Bronchial epithelial cell (primary cell): ENCODE measurements around the gene PLA2G2D. TPM values are rescaled to one million over a fixed set of nuclear protein-coding genes. Genes with fewer than 3 reads are reported as not detected.
A peak's percentile ranks its signal among the peaks of the same experiment; 100 is the strongest.

Source experiments
- DNase-seq: peaks from one replicate; pipeline ENCODE4 v3.0.0-alpha.2; 2010; ENCODE audit warnings: low read depth
- FAIRE-seq: peaks from 2 replicates; lab custom pipeline; 2011; peaks lifted over from hg19 to GRCh38; lab: Jason Lieb, UNC
- H3K27me3 ChIP-seq: 2 replicates; pipeline ENCODE4 v1.5.1; 2011; ENCODE audit warnings: low read length; ENCODE audit not compliant: control insufficient read depth, insufficient read depth
- H3K36me3 ChIP-seq: 2 replicates; pipeline ENCODE4 v1.5.1; 2011; ENCODE audit warnings: low read length; ENCODE audit not compliant: control insufficient read depth, insufficient read depth
- H3K4me3 ChIP-seq: 2 replicates; pipeline ENCODE4 v1.5.1; 2011; ENCODE audit warnings: mild to moderate bottlenecking, low read depth, low read length, control low read depth
- total RNA-seq: library from RNA; depleted of rRNA; stranded (reverse); fragments of >200 nt; gene quantifications from 2 replicates; pipeline ENCODE4 v1.2.1, GENCODE V29; 2014
- TF ChIP-seq, protein P1 (sequence below): IDR thresholded peaks from 2 replicates; pipeline ENCODE4 v1.5.1; 2011; ENCODE audit warnings: mild to moderate bottlenecking, moderate library complexity, low read length, control low read depth, inconsistent platforms; ENCODE audit not compliant: insufficient read depth, severe bottlenecking

Gene PLA2G2D
- total RNA-seq, 1 donor from 2014 or later = not detected

DNA sequence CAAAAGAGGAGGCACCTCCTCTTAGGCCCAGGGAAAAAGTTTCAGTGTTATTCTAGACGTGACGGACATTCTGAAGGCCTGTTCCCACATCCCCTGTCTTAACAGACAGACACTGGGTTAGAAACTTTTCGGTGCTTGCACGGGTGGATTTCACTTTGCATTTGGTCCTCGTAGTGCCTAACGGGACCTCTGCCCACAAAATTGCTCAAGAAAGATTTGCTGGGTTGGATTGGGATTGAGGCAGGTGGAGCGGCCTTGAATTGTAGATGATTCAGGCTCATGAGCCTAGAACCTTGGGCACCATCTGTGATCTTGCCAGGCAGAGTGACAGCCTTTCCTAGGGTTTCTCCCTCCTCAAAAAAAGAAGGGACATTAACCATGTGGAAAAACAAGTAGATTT, 46.6 kb downstream of the PLA2G2D start:
- TF ChIP-seq, protein P1, sequence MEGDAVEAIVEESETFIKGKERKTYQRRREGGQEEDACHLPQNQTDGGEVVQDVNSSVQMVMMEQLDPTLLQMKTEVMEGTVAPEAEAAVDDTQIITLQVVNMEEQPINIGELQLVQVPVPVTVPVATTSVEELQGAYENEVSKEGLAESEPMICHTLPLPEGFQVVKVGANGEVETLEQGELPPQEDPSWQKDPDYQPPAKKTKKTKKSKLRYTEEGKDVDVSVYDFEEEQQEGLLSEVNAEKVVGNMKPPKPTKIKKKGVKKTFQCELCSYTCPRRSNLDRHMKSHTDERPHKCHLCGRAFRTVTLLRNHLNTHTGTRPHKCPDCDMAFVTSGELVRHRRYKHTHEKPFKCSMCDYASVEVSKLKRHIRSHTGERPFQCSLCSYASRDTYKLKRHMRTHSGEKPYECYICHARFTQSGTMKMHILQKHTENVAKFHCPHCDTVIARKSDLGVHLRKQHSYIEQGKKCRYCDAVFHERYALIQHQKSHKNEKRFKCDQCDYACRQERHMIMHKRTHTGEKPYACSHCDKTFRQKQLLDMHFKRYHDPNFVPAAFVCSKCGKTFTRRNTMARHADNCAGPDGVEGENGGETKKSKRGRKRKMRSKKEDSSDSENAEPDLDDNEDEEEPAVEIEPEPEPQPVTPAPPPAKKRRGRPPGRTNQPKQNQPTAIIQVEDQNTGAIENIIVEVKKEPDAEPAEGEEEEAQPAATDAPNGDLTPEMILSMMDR = no peak
- no peaks in the 10 kb centered on the region for H3K36me3 ChIP-seq
- DNase-seq (no peak), FAIRE-seq (no peak)
- no peaks in the 10 kb centered on the region for H3K27me3 ChIP-seq
- no peak overlapping the region for H3K4me3 ChIP-seq

DNA sequence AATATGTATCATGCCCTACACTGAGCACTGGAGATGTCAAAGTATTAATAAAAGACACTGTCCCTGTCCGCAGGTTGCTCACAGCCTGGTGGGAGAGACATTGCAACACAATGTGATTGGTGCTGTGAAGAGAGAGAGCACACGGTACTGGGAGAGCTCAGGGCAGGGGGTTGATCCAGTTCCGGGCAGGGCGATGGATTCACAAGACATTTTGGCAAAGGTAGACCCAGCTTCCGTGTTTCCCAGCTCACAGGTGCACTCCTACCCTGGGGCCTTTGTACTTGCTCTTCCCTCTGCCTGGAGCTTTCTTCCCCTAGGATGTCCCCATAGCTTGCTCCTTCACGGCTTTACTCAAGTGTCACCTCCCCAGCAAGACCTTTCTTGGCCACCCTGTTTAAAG, 47.9 kb downstream of the PLA2G2D start:
- TF ChIP-seq, protein P1 = no peak
- H3K27me3 ChIP-seq = no peaks in the 10 kb centered on the region
- no peaks in the 10 kb centered on the region for H3K36me3 ChIP-seq
- FAIRE-seq (no peak), DNase-seq (no peak)
- H3K4me3 ChIP-seq = no peak overlapping the region

DNA sequence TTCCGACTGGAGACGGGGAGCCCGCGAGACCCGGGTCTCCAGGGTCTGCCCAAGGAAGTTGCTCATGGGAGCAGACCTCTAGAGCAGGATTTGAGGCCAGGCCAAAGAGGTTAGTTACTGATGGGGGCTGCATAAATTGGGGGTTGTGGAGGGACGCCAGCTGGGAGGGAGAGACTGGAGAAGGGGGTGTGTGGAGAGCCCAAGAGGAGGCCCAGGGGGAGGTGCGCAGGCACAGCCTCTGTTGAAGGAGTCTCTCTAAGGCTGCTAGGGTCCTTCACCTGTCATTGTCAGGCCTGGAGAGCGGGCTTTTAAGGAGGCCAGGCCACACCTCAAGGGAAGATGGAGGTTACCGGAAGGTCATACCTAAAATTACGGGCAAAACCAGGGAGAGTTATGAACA, 49.0 kb downstream of the PLA2G2D start:
- FAIRE-seq = no peak
- no peaks in the 10 kb centered on the region for H3K27me3 ChIP-seq
- TF ChIP-seq, protein P1 = no peak
- H3K4me3 ChIP-seq = no peak overlapping the region
- H3K36me3 ChIP-seq = no peaks in the 10 kb centered on the region
- no peak for DNase-seq

DNA sequence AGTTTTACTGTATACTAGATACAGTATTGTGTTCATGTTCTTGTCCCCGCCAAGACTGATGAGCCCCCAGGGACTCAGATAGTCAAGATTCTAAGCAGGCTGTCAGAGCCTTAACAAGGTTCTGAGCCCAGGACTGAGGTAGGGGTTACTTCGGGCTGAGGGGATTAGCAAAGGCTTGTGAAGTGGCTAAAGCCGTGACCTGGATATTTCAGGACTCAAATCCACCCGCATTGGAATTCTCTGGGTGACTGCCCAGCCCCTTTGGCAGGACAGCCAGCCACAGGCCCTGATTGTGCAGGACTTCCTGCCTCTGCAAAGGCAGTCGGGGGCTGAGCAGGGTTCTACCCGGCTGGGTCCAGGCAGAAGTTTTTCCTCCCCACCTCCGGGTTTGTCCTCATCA, 49.5 kb downstream of the PLA2G2D start, which contains the start of gene PLA2G5:
TSS of gene PLA2G5 (plus strand) at position 321 of the 400 bp plus-strand sequence. CDS start 14,637 bp downstream, outside the sequence.
- Histone ChIP-seq H3K4me3 (no peak within 1 kb of the TSS), H3K27me3 (no peaks in the 10 kb centered on the region), H3K36me3 (no peaks in the 10 kb centered on the region)
- DNase-seq (no peak), FAIRE-seq (no peak)
- TF ChIP-seq, protein P1 = no peak

DNA sequence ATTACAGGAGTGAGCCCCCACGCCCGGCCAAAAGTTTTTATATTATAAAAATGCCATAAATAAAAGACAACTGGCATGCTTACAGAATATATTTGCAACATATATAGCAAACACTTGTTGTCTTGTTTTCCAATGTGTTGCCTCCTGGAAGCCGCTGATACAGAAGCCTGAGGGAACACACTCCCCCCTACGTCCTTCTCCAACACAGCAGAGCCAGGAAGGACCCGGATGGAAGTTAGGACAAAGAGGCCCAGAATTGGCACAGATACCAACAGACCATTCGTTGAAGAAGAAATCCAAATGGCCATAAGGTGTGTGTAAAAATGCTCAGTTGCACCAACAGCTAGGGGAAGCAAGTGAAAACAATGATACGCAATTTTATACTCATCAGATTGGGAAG, 50.6 kb downstream of the PLA2G2D start:
- no peak for DNase-seq
- TF ChIP-seq, protein P1 = no peak
- Histone ChIP-seq H3K4me3 (no peak overlapping the region), H3K27me3 (no peaks in the 10 kb centered on the region), H3K36me3 (no peaks in the 10 kb centered on the region)
- FAIRE-seq = no peak

DNA sequence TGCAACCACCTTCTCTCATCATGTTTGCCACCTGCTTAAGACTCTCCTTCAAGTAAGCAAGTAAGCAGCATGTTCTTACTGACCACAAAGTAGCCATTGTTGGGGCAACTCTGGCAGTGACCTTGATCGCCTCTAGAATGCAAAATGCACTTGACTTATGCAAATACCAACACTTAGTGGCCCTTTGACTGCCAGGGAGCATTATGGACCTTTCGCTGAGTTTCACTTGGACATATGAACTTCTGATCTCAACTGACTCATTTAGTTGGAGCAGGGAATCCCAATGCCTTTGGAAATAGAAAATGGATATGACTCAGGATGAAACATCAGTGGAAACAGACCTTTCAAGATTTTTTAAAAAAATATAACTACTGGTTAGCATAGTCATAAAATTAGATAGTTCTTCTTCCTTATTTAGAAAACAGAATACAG, 55.5 kb downstream of the PLA2G2D start:
- TF ChIP-seq, protein P1 = no peak

More for the DNA sequence above, 55.5 kb downstream of the PLA2G2D start:
- H3K4me3 ChIP-seq = no peak overlapping the region
- no peak for FAIRE-seq
- no peaks in the 10 kb centered on the region for H3K36me3 ChIP-seq
- DNase-seq = peak; percentile 85
- no peaks in the 10 kb centered on the region for H3K27me3 ChIP-seq

Other genes with a start within 250 kb of the PLA2G2D start
- 7.1 and 9.2 TPM in 2 replicates for gene OTUD3, start 237.1 kb downstream of the PLA2G2D start, total RNA-seq
- not detected in 2 replicates for gene PLA2G2E, start 195.9 kb downstream of the PLA2G2D start, total RNA-seq
- gene PLA2G2A, start 139.9 kb downstream of the PLA2G2D start, total RNA-seq = not detected in 2 replicates
- gene PLA2G5, start 49.3 kb downstream of the PLA2G2D start, total RNA-seq = not detected in 2 replicates
- not detected in 2 replicates for gene PLA2G2F, start 19.8 kb upstream of the PLA2G2D start, total RNA-seq
- under 0.01 and 0.13 TPM in 2 replicates for gene UBXN10, start 66.6 kb upstream of the PLA2G2D start, total RNA-seq
- not detected in 2 replicates for gene PLA2G2C, start 67.0 kb upstream of the PLA2G2D start, total RNA-seq
- gene VWA5B1, start 171.3 kb upstream of the PLA2G2D start, total RNA-seq = not detected in 2 replicates